Left renal cortex interstitium (tissue), 4 donors: ENCODE results near the gene PES1. TPM values are rescaled to one million over a fixed set of nuclear protein-coding genes. Genes with fewer than 3 reads are reported as not detected.
A peak's percentile ranks its signal among the peaks of the same experiment; 100 is the strongest.
"Not testable (repeated sequence)": the region's sequence is repeated elsewhere in the genome, so short reads cannot be mapped to it uniquely, and the experiment has no call there.

Experiments
- DNase-seq, 4 donors: peaks; one replicate each; pipeline ENCODE4 v3.0.0-alpha.2; 2013; ENCODE audit warnings: low read depth in 4 of 4, low spot score in 2 of 4, missing footprints in 1 of 4
- polyA plus RNA-seq, 4 donors: library from polyadenylated mRNA; unstranded; fragments of 120-200 nt; gene quantifications; one replicate each; pipeline ENCODE4 v1.2.1, GENCODE V29; 2013; ENCODE audit not compliant: insufficient read length in 4 of 4

Gene PES1
- 10 to 100 TPM; 69.5 to 79.8 (median 72.9) TPM for polyA plus RNA-seq

- DNase-seq = peak; percentile 98 to 99 (median 98)
Observed at GRCh38 chr22:30591588-30592359, at the start of gene PES1. Gene PES1, minus strand, starts transcription at chr22:30591910. Its CDS starts 77 bp downstream, at chr22:30591833.

- DNase-seq = no peak
Observed at GRCh38 chr22:30640839-30641430, 49.2 kb upstream of the PES1 start.

GRCh38 chr22:30640361-30640760 is 48.7 kb upstream of the PES1 start:
- DNase-seq = no peak

GRCh38 chr22:30637701-30638114 is 46.0 kb upstream of the PES1 start:
- no peak for DNase-seq

GRCh38 chr22:30636226-30637077 is 44.7 kb upstream of the PES1 start:
- no peak for DNase-seq

GRCh38 chr22:30635273-30636225 is 43.8 kb upstream of the PES1 start, which contains the start of gene SLC35E4:
Gene SLC35E4, plus strand, starts transcription at chr22:30635781. Its CDS starts 670 bp downstream, at chr22:30636451.
- peak; percentile 50 to 78 (median 60) for DNase-seq

GRCh38 chr22:30634471-30635233 is 42.9 kb upstream of the PES1 start:
- DNase-seq = peak; percentile 55 to 70 (median 66)

- DNase-seq = not testable (repeated sequence)
Observed at GRCh38 chr22:30631469-30631868, 39.8 kb upstream of the PES1 start.

GRCh38 chr22:30628491-30628890 is 36.8 kb upstream of the PES1 start:
- no peak for DNase-seq

- no peak for DNase-seq
Observed at GRCh38 chr22:30627471-30627870, 35.8 kb upstream of the PES1 start.

GRCh38 chr22:30626413-30626812 is 34.7 kb upstream of the PES1 start:
- DNase-seq = no peak

GRCh38 chr22:30619909-30620308 is 28.2 kb upstream of the PES1 start:
- DNase-seq = not testable (repeated sequence)

GRCh38 chr22:30617819-30618218 is 26.1 kb upstream of the PES1 start:
- no peak for DNase-seq

- DNase-seq = no peak
Observed at GRCh38 chr22:30615543-30615954, 23.8 kb upstream of the PES1 start.

GRCh38 chr22:30614879-30615278 is 23.2 kb upstream of the PES1 start:
- no peak for DNase-seq

- DNase-seq = no peak
Observed at GRCh38 chr22:30614268-30614667, 22.6 kb upstream of the PES1 start.

GRCh38 chr22:30612789-30613188 is 21.1 kb upstream of the PES1 start:
- no peak for DNase-seq

GRCh38 chr22:30611197-30611596 is 19.5 kb upstream of the PES1 start:
- DNase-seq = no peak

- DNase-seq = no peak
Observed at GRCh38 chr22:30610299-30610698, 18.6 kb upstream of the PES1 start.
